ENCODE results near the gene MORF4L2.

Gene MORF4L2

DNA sequence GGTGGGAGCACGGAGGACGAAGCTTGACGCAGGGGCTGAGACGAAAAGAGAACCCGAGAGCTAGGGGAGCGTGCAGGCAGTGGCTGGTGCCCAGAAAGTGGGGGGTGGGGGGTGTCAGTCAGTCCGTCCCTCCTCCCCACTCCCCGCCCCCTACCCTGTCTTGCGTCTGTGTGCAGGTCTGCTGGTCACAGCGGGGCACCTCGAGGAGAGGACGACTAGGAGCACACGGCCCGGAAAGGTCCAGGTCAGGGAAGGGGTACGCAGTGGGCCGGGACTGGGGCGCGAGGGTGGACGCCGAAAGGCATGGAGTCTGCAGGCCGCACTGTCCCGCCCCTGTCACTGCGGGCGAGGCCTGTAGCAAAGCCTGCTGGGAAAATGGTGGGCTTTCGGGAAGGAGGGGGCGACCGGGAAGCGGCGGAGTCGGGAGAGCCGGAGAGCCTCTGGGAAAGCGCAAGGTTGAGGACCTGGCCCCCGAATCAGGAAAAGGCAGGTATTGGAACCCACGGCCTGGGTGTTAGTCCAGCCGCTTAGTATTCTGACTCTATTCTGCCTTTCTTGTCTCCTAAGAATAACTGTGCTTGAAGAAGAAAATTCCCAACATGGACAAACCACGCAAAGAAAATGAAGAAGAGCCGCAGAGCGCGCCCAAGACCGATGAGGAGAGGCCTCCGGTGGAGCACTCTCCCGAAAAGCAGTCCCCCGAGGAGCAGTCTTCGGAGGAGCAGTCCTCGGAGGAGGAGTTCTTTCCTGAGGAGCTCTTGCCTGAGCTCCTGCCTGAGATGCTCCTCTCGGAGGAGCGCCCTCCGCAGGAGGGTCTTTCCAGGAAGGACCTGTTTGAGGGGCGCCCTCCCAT lies 57.0 kb downstream of the MORF4L2 start:
- H3K36me3 ChIP-seq (ENCODE audit: insufficient read depth, low read length), result no peaks in the 10 kb centered on the region
- no peaks in the 10 kb centered on the region for H3K27me3 ChIP-seq (ENCODE audit: insufficient read depth, low read length)
- H3K79me2 ChIP-seq (ENCODE audit: insufficient read depth, low read length), result no peaks in the 10 kb centered on the region
- no peaks in the 10 kb centered on the region for H4K20me1 ChIP-seq (ENCODE audit: insufficient read depth, low read length)
- no peaks in the 10 kb centered on the region for H3F3A ChIP-seq (ENCODE audit: insufficient read depth, low read length)
- no peaks in the 10 kb centered on the region for H3K9me2 ChIP-seq (ENCODE audit: low read depth, low read length)
- no peak overlapping the region for H3K27ac ChIP-seq (ENCODE audit: low read depth, low read length, poor library complexity, severe bottlenecking)
- no peak for TF ChIP-seq EZH2 (IDR thresholded peaks at IDR 0.05; ENCODE audit: borderline replicate concordance, low read length)
- H3K9me3 ChIP-seq (ENCODE audit: low read length), result no peaks in the 10 kb centered on the region
- H3K4me2 ChIP-seq (ENCODE audit: low read length), result peak overlapping the region; percentile 51
- peak overlapping the region; percentile 49 for H3K4me3 ChIP-seq (ENCODE audit: low read depth, low read length, poor library complexity, severe bottlenecking)
- H2AFZ ChIP-seq (ENCODE audit: low read length), result no peak overlapping the region
- peak overlapping the region; percentile 20; the same call in 1 of the 2 replicates for H3K9ac ChIP-seq (ENCODE audit: low read length)
- H3K4me1 ChIP-seq (ENCODE audit: insufficient read depth, low read length, severe bottlenecking), result no peaks in the 10 kb centered on the region

DNA sequence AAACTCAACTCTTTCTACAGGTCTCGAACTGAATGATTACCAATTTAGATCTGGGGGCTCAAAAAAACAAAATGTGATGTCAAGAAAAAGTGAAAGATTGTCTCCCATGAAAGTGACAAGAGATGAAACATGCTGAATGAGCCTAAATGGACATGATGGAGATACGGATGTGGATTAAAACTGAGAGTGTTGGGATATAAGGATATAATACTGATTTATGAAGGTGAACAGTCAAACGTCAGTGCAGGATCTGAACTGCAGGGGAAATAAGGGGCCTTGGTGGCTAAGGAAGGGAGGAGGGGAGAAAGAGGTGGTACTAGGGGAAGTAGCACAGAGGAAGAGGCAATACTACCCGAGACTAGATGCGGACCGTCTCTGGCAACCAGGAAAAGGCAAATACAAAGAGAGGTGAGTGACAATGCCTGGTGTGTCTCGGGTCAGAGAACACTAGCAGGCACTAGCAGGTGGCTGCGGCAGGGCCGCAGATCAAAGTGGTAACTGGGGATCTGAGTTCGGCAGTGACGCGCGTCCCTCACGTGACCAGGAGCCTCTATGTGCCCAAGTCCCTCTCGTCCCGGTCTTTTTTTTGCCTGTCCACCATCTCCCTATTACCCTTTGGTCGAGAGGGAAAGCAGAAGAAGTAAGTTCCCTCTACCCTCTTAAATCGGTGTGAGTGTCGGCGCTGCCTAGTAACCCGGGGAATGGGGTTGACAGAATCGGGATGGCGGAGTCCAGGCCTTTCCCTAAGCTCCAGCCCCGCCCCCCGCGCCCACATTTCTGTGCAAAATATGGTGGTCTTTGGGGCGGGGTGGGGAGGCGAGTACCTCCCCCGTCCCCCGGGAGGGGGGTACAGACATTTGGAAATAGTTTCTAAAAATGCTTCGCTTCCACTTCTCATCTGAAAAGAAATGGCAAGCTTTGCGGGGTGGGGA lies 57.8 kb downstream of the MORF4L2 start, which contains the start of gene TCEAL1:
Gene TCEAL1, plus strand, starts transcription at position 590 of the 932 bp plus-strand sequence. CDS start 942 bp downstream, outside the sequence.
- Histone ChIP-seq H2AFZ (ENCODE audit: low read length) (no peak within 1 kb of the TSS), H3K79me2 (ENCODE audit: insufficient read depth, low read length) (no peaks in the 10 kb centered on the region), H4K20me1 (ENCODE audit: insufficient read depth, low read length) (no peaks in the 10 kb centered on the region), H3K9me3 (ENCODE audit: low read length) (no peaks in the 10 kb centered on the region), H3K4me2 (ENCODE audit: low read length) (peak within 1 kb of the TSS; percentile 51), H3F3A (ENCODE audit: insufficient read depth, low read length) (no peaks in the 10 kb centered on the region), H3K36me3 (ENCODE audit: insufficient read depth, low read length) (no peaks in the 10 kb centered on the region), H3K4me1 (ENCODE audit: insufficient read depth, low read length, severe bottlenecking) (no peaks in the 10 kb centered on the region), H3K4me3 (ENCODE audit: low read depth, low read length, poor library complexity, severe bottlenecking) (peak within 1 kb of the TSS; percentile 49), H3K9me2 (ENCODE audit: low read depth, low read length) (no peaks in the 10 kb centered on the region), H3K27ac (ENCODE audit: low read depth, low read length, poor library complexity, severe bottlenecking) (no peak within 1 kb of the TSS), H3K27me3 (ENCODE audit: insufficient read depth, low read length) (no peaks in the 10 kb centered on the region), H3K9ac (ENCODE audit: low read length) (peak within 1 kb of the TSS; percentile 20; the same call in 1 of the 2 replicates)
- no peak for TF ChIP-seq EZH2 (IDR thresholded peaks at IDR 0.05; ENCODE audit: borderline replicate concordance, low read length)
- TF ChIP-seq, protein P1, sequence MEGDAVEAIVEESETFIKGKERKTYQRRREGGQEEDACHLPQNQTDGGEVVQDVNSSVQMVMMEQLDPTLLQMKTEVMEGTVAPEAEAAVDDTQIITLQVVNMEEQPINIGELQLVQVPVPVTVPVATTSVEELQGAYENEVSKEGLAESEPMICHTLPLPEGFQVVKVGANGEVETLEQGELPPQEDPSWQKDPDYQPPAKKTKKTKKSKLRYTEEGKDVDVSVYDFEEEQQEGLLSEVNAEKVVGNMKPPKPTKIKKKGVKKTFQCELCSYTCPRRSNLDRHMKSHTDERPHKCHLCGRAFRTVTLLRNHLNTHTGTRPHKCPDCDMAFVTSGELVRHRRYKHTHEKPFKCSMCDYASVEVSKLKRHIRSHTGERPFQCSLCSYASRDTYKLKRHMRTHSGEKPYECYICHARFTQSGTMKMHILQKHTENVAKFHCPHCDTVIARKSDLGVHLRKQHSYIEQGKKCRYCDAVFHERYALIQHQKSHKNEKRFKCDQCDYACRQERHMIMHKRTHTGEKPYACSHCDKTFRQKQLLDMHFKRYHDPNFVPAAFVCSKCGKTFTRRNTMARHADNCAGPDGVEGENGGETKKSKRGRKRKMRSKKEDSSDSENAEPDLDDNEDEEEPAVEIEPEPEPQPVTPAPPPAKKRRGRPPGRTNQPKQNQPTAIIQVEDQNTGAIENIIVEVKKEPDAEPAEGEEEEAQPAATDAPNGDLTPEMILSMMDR (IDR thresholded peaks at IDR 0.05; ENCODE audit: low read length), result no peak

DNA sequence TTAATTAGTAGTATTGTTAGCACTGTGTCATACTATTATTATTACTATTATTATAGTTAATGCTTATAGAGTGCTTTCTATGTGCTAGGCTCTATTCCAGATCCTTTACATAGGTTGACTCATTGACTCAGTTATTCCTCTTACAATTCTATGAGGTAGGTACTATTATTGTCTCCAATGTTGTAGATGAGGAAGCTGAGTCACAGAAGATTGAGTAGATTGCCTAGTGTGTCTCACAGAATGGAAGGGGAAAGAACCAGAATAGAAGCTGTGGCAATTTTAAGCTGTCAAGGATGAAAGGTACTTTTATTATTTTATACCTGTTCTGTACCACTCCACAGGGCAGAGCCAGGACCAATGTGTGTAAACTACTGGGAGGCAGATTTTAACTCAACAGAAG lies 59.6 kb downstream of the MORF4L2 start:
- no peak overlapping the region for H3K27ac ChIP-seq (ENCODE audit: low read depth, low read length, poor library complexity, severe bottlenecking)
- no peaks in the 10 kb centered on the region for H3K9me3 ChIP-seq (ENCODE audit: low read length)
- no peak overlapping the region for H3K9ac ChIP-seq (ENCODE audit: low read length)
- no peaks in the 10 kb centered on the region for H3K36me3 ChIP-seq (ENCODE audit: insufficient read depth, low read length)
- no peaks in the 10 kb centered on the region for H3F3A ChIP-seq (ENCODE audit: insufficient read depth, low read length)
- H3K4me2 ChIP-seq (ENCODE audit: low read length), result no peak overlapping the region
- H3K4me3 ChIP-seq (ENCODE audit: low read depth, low read length, poor library complexity, severe bottlenecking), result no peak overlapping the region
- TF ChIP-seq, protein P1 (IDR thresholded peaks at IDR 0.05; ENCODE audit: low read length), result no peak
- no peak for TF ChIP-seq EZH2 (IDR thresholded peaks at IDR 0.05; ENCODE audit: borderline replicate concordance, low read length)
- H3K79me2 ChIP-seq (ENCODE audit: insufficient read depth, low read length), result no peaks in the 10 kb centered on the region
- no peaks in the 10 kb centered on the region for H3K4me1 ChIP-seq (ENCODE audit: insufficient read depth, low read length, severe bottlenecking)
- H3K9me2 ChIP-seq (ENCODE audit: low read depth, low read length), result no peaks in the 10 kb centered on the region
- H3K27me3 ChIP-seq (ENCODE audit: insufficient read depth, low read length), result no peaks in the 10 kb centered on the region
- no peak overlapping the region for H2AFZ ChIP-seq (ENCODE audit: low read length)
- no peaks in the 10 kb centered on the region for H4K20me1 ChIP-seq (ENCODE audit: insufficient read depth, low read length)
